ENCODE results near the gene PRH1.

- TF ChIP-seq CTCF (IDR thresholded peaks at IDR 0.05): no peak
- TF ChIP-seq POLR2A (IDR thresholded peaks at IDR 0.05): no peak
These were observed 5.2 kb upstream of the PRH1 start for GRCh38 chr12:10889226-10889625.
